Gastroesophageal sphincter (tissue), 3 donors: ENCODE results near the gene PCDHA11.

Experiments used
- CTCF ChIP-seq, 4 experiments: fragments of 200-600 bp in 2 of 4; fragments of 450-650 bp in 2 of 4; sonication (generic) in 1 of 4; IDR thresholded peaks; one replicate each; pipeline ENCODE4 v1.5.1; 2017 to 2019; ENCODE audit warnings: antibody characterized with exemption in 4 of 4, mild to moderate bottlenecking in 2 of 4, moderate library complexity in 2 of 4
- EP300 ChIP-seq: sonication (generic); formaldehyde crosslinking; IDR thresholded peaks from one replicate; pipeline ENCODE4 v1.6.1; 2017; ENCODE audit warnings: antibody characterized with exemption, mild to moderate bottlenecking
- POLR2A ChIP-seq, 2 donors: fragments of 450-650 bp; IDR thresholded peaks; one replicate each; pipeline ENCODE4 v1.6.1; 2017; ENCODE audit warnings: antibody characterized with exemption in 2 of 2, mild to moderate bottlenecking in 2 of 2, moderate library complexity in 1 of 2

- TF ChIP-seq EP300 = no peak
- no peak for TF ChIP-seq CTCF (IDR thresholded peaks at IDR 0.05)
- TF ChIP-seq POLR2A (IDR thresholded peaks at IDR 0.05) = no peak
Measured at GRCh38 chr5:140862441-140863295, 6.1 kb upstream of the PCDHA11 start.
